GM18519 (cell line): Measurements from ENCODE around the gene ROR1.

Experiments used
- ATAC-seq: cut with Tn5 transposase; IDR thresholded peaks from one replicate; pipeline ENCODE4 v1.9.1; 2021; ENCODE audit warnings: mild to moderate bottlenecking, moderate library complexity; ENCODE audit not compliant: unreplicated experiment, low FRiP score

Gene ROR1

DNA sequence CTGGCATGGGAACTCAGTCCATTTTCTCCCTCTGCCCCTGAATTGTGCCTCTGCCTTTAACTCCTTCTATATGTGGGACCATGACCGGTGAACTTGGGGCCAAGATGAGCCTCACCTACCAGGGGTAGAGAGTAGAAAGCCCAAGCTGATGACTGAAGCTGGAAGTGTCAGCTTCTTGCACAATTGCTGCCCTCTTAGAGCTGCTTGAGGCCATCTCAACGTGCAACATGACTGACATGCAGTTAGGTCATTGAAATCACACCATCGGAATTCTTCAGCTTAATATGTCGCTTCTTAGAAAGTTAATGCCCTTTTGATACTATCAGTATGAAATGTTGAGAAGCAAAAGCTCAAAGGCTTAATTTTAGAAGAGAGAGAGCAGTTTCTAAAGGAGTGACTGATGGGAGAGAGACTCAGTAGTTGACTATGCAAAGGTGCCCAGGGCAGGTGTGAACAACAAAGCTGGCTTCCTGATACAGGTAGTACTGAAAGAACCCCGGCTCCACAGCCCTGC is 340.3 kb downstream of the ROR1 start:
- no peak for ATAC-seq

DNA sequence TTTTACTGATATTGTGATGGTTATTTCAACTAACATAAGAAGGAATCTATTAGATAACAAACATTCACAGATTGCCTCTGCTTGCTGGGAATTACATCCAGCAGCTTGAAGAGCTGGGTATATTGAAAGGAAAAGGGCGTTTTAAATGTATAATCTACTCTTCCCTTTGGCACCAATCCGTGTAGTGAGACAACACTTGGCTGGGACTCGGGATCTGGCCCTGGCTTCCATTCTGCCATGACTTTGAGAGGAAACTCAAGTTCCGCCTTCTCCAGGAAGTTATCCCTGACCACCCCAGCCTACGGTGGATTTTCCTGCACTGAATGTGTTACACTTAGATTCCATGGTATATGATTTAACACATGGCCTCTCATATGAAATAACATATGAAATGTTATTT is 342.7 kb downstream of the ROR1 start:
- ATAC-seq = no peak

DNA sequence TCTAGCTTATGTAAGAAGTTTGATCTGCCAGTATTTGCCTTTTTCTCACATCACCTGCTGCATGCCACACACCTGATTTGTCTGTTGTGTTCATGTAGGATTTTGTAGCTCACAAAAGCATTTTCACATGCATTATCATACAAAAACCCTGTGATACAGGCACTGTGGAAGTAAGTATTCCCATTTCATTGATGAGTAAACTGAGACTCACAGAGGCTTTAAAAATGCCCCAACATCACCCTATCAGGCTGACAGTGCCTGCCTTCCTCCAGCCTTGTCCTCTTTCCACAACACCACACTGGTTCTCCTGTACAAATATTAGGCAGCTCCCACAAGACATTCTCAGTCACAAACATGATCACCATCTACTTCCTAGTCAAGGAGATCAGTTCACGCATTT is 343.7 kb downstream of the ROR1 start:
- ATAC-seq = no peak

DNA sequence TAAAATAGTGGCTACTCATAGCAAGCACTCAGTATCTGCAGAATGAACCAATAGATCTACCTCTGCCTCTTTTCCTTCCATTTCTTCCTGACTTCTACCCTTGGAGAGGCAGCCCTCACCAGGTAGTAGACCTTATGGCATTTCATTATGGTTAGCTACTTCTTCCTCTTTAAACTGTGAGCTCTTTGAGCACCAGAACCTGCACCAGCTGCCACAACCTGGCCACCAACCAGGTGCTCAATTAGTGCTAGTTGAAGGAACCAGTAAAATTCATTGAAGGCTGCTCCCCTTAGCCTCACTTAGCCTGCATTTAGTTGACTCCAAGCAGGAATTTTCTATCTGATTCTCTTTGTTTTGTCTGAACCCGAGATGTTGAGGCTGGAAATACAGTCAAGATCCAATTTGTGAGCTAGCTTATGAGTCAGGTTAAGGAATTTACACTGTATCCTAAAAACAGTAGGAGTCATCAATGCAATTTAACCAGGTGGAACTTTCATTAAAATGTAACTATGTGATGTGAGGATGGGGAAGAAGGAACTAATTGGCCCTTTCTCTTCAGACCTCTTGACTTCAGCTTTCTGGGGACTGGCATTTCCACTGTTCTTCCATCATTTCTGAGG is 348.1 kb downstream of the ROR1 start:
- no peak for ATAC-seq

DNA sequence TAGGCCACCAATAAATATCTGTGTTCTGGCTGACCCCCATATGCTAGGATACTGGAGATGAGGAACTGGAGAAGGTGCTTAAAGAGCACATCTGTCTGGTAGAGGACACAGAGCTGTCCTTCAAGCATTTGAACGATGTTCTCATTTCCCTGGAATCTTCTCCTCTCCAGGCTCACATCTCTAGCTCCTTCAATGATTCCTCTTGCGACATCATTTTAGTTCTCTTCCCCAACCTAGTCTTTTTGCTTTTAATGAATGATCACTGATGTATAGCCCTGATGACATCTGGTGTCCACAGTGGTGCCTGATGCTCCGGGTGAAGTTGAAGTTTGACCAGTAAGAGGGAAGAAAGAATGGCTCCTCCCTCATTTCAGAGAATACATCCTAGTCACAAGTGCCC is 348.8 kb downstream of the ROR1 start:
- no peak for ATAC-seq

DNA sequence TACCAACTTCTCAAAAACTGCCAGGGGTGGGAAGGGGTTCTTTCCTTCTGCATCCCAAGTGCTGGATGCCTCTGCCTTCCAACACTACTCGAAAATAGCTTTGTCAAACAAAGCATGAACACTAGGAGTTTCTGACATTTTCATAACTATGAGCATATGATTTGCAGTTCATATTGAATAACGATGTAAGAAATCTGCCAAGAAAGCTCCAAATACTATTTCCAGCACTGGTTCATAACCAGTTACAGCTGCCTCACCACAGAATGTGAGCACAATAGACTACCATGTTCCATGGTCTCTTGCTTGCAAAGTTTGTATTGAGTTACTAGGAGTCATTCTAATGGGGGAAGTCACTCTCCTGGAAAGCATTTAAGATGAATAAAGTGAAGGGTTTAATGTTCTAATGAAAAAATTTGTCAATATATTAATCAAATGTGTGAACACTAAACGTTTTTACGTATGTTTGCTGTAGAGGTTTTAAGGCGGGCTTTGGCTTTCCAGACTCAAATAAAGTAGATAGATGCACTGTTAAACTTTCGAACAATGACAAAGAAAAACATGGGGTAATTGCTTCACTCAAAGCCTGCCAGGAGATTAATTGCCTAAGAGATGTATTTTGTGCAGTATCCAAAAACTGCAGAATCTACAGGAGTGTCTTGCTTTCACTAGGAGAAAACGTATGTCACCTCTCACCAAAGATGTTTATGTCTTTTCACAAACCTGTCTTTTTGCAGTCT is 351.1 kb downstream of the ROR1 start:
- no peak for ATAC-seq

DNA sequence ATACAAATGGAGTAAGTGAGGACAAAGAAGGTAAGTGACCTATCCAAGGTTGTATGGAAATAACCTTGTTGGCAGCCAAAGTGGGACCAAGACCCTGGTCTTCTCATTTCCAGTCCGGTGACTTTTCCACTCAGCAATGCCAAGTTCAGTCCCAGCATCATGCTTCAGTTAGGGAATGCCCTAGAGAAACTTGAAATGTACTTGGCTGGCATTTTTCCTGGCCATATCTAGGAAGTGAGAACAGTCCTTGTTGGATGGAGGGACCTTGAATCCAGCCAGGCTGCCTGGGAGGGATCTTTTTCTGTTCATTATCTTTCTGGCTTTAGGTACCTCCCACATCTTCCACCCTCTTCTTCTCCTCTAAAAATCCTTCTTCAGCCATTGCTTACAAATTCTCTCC is 352.8 kb downstream of the ROR1 start:
- ATAC-seq = no peak

DNA sequence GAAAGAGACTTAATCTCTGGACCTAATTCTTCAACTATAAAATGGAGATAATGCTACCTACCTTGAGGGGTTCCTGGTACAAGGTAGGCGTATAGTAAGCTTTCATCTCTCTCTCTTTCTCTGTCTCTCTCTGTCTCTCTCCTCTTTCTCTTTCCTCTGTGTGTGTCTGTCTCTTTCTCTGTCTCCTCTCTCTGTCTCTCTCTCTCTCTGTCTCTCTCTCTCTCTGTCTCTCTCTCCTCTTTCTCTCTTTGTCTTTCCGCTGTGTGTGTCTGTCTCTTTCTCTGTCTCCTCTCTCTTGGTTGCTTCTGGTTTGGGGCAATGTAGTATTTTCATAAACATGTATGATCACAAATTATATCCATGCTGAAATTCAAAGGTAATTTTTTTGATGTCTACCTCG is 353.5 kb downstream of the ROR1 start:
- no peak for ATAC-seq

DNA sequence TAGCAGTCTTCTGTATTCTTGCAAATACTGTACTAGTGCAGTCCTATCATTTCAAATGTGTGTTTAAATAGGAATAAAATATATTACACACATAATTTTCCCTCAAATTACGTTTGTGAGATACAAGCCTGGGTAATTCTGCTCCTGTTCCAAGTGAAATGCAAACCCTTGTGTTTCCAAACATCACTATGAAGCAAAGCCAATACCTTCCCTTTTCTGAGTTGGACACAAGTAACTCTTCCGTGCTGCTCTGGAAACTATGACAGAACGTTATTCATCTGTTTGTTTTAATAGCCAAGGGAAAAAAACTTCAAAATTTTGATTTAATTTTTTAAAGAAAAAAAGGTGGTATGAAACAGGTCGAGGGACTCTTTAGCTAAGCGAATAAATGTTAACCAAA is 355.9 kb downstream of the ROR1 start:
- ATAC-seq = no peak

DNA sequence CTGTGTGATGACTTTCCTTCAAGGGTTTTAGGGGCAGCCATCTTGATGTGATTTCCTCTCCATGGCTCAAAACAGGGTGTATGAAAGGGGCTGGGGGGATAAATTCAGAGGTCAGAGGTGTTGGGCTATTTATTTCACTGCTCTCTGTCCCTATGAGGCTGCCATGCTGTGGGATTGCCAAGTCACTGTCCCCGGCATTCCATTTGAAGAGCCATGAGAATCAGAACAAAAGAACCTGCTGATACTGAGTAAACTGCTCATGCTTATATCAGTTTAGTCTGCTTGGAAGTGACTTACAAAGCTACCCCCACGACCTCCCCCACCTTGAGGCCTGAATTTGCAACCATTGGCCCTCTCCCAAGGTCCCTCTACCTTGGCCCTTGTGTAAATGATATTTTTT is 357.3 kb downstream of the ROR1 start:
- no peak for ATAC-seq

DNA sequence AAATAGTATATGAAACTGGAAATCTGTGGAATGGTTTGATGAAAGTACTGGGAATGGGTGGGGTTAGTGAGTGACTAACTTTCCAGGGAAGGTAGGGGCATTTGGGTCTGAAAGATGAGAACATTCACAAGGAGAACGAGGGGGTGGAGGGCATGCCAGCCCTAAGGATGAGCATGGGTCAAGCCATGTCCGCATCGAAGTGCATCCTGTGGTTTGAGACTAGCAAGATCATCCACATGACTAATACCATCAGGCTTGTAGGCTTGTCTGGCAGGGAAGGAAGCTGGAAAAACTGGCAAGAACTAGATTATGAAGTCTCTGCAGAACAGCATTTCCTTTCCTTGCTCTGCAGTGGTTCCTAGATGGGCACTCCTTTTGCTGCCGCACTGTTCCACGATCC is 359.2 kb downstream of the ROR1 start:
- no peak for ATAC-seq

DNA sequence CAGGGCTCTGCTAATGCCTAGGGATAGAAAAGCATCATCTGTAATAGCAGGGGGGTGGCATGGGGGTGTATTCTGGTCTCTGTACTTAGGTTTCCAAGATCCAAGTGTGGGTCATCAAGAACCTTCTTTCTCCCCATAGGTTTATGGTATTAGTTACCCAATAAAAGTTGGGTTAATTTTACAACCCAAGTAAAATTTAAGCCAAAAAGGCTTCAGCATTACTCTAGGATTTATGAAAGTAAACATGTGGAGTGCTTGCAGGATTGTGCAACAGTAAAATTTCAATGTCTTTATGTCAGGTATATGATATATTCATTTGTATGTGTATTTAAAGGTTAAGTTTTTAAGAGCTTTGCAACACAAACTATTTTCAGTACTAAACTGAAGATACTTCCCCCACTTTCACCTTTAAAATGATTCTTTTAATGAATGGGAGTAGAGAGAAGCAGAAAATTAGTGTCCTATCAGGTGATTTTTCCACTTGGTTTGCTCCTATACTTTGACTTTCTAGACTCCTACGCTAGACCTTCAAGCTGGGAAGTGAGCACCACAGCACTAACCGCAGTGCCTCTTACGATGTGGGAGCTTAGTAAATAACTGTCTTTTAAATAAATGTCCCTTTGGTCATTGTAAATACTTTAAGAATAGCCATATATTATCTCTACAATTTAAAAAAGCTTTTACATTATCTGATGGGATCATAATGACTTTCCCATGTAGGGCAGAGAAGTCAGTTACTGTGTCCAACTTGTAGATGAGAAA is 361.8 kb downstream of the ROR1 start:
- no peak for ATAC-seq

DNA sequence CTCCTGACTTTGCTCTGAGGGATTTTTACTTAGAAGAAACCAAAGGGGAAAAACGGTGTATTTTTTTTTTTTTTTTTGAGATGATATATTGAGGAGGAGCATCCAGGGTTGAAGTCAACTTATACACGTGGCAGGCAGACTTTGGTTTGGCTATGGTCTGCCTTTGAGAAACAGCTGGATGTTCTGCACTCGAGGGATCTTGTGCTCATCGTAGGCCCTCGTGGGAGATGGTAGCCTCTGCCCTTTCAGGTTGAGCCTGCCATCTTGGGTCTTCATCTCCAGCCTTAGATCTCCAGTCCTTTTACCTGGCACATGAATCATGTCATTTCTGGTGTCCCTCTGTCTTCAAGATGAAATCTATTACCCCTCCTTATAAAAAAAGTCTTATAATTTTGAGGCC is 362.5 kb downstream of the ROR1 start:
- ATAC-seq = no peak

DNA sequence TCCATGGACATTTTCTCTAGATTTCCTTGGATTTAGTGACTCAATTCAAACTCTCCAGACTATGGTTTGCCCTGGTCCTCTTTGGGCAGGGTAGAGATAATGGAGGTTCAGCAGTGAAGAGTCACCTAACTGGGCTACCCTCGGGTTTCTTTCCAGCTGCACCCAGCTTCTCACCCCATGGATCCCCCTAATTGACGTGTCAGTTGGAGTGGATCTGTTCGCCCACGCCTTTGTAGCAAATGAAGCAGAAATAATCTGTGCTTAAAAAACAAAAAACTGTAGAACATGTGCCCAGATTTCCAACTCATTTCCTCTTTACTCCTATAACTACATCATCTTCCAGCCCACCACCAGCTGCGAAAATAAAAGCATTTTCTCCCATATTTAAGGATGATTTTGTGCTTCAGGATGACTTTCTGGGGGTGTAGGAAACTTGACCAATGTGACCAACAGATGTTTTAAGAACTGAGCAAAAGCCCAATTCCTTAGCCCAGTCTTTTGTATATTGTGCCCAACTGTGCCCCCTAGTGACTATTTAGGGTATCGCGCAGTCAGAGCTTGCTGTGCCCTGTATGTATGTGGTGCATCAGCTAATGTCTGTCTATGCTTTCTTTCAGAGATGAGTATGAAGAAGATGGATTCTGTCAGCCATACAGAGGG is 363.1 kb downstream of the ROR1 start:
- ATAC-seq = no peak

DNA sequence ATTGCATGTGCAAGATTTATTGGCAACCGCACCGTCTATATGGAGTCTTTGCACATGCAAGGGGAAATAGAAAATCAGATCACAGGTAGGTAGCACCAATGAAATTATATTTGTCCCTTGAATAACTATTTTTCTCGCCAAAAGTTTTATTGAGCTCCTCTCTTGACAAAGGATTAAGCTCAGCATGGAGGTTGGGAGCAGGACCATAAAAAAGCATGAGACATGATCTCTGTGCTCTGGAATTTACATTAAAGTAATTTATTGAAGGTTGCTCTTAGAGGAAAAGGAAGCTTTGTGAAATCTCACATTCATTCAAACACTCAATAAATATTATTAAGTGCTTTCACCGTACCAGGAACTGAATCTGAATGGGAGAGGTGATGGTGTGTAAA is 363.6 kb downstream of the ROR1 start:
- ATAC-seq = no peak

DNA sequence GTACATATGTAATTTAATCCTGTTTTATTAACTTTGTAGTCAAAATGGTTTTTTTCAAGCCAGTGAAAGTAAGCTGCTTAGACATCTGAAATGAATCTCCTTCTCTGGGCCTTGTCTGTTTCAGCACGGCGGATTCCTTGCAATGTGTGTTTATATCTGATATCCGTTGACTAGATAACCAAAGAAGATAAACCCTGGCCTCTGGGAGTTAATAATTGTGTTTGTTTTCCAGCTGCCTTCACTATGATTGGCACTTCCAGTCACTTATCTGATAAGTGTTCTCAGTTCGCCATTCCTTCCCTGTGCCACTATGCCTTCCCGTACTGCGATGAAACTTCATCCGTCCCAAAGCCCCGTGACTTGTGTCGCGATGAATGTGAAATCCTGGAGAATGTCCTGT is 366.1 kb downstream of the ROR1 start:
- no peak for ATAC-seq

DNA sequence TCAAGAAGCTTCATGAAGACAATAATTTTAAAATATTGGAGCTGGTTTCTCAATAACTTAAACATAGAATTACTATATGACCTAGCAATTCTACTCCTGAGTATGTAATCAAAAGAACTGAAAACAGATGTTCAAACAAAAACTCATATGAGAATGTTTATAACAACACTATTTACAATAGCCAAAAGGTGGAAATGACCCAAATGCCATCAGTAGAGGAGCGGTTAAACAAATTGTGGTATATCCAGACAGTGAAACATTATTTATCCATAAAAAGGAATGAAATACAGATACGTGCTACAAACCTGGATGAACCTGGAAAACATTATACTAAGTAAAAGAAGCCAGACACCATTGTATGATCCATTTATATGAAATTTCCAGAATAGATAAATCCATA is 366.8 kb downstream of the ROR1 start:
- no peak for ATAC-seq

DNA sequence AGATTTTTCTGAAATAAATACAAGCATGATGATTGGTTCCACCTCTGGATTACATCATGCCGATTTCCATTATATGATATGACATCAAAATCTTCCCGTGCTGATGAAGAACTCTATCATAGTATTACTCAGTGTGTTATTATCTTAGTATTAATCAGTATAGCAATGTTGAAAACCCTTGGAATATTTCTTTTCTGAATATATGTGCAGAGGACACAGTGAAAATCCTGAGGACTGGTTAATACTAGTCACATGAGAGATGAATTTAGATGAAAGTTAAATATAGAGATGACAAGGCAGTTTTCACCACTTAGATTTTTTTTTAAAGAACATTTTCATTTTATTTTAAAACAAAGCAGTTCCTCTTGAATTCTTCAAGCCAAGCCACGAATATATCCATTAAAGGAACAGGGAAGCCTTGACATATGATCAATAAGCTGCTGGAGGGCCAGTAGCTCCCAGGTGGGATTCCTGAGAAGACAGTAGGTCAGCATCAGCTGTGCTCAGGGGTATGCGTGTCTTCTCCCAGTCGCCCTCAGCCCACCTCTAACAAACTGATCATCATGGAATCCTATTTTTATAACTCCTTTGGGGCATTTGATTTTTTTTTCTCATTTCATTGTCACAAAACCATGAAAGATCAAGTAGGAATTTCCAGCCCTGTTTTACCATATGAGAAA is 373.4 kb downstream of the ROR1 start:
- no peak for ATAC-seq

DNA sequence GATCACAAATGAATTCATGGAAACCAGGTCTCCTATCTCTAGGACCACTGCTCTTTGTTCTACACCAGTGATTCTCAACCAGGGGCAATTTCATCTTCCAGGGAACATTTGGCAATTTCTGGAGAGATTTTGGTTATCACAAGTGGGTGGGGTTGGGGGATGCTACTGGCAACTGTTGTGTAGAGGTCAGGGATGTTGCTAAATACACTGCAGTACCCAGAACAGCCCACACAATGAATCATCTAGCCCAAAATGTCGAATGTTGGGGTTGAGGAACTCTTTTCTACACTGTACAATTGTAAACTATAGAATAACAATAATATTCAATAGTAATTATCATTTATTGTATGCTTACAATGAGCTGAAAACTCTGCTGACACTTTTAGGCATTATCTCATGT is 373.9 kb downstream of the ROR1 start:
- no peak for ATAC-seq

DNA sequence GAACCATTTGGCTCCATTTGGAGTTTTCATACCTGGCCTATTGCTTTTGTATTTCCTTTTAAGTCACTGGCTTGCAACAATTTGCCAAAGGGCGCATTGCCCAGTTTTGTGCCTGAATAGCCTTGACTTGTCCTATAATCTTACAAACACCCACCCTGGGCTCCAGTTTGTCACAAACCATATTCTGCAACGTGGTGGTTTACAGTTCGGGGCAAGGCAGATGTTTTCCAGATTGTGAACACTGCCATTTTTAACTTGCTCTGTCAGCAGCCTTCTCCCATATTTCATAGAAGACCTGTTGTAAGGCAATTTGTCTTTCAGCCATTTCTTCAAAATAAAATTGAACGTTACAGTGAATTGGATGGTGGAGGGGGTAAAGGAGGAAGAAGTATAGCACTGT is 376.4 kb downstream of the ROR1 start:
- ATAC-seq = no peak
